Measurements from ENCODE around the gene ZNF281.

DNA sequence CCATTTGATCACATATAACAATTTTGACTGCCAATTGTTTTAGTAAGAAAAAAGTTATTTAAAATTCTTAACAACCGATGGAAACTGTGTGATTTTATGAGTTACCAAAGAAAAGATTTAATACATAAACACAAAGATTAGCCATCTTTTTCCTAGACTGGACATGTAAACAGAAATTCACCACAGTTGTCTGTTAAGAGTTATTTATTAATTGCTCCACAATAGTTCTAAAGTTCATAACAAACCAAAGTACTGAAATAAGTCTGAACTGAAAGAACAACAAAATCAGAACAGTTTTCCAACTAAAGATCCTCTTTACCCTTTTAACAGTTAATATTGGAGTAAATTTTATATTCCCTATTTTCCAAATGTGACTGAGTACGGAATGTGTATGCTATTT, 8.6 kb downstream of the ZNF281 start:
- no peak for TF ChIP-seq ZNF274 (IDR thresholded peaks at IDR 0.05; ENCODE audit: low read depth, low read length)
- TF ChIP-seq YY1 (IDR thresholded peaks at IDR 0.05; ENCODE audit: insufficient read depth, insufficient read length) = no peak
